NB4 (cell line): ENCODE data around the gene RAPGEF4.

Source experiments
- CTCF ChIP-seq: IDR thresholded peaks from one replicate; pipeline ENCODE4 v1.5.1; 2012; ENCODE audit warnings: low read depth, low read length
- MAX ChIP-seq: IDR thresholded peaks from 2 replicates; pipeline ENCODE4 v1.6.1; 2011; ENCODE audit warnings: low read depth, low read length
- POLR2A ChIP-seq: IDR thresholded peaks from 2 replicates; pipeline ENCODE4 v1.6.1; 2011; ENCODE audit warnings: mild to moderate bottlenecking; ENCODE audit not compliant: insufficient read length; ENCODE audit errors: extremely low read depth

- no peak for TF ChIP-seq POLR2A
- TF ChIP-seq CTCF, result no peak
- TF ChIP-seq MAX, result no peak
These were observed 126.2 kb downstream of the RAPGEF4 start for GRCh38 chr2:172861656-172862476.
